DMS53 treated with DMSO at 0.1 percent for 48 hours (cell line): ENCODE measurements around the gene TPBGL.

Source experiments
- DNase-seq: peaks from one replicate; lab custom pipeline; 2025; ENCODE audit not compliant: unreplicated experiment; lab: John Stamatoyannopoulos, UW

Gene TPBGL, protein sequence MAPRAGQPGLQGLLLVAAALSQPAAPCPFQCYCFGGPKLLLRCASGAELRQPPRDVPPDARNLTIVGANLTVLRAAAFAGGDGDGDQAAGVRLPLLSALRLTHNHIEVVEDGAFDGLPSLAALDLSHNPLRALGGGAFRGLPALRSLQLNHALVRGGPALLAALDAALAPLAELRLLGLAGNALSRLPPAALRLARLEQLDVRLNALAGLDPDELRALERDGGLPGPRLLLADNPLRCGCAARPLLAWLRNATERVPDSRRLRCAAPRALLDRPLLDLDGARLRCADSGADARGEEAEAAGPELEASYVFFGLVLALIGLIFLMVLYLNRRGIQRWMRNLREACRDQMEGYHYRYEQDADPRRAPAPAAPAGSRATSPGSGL

DNA sequence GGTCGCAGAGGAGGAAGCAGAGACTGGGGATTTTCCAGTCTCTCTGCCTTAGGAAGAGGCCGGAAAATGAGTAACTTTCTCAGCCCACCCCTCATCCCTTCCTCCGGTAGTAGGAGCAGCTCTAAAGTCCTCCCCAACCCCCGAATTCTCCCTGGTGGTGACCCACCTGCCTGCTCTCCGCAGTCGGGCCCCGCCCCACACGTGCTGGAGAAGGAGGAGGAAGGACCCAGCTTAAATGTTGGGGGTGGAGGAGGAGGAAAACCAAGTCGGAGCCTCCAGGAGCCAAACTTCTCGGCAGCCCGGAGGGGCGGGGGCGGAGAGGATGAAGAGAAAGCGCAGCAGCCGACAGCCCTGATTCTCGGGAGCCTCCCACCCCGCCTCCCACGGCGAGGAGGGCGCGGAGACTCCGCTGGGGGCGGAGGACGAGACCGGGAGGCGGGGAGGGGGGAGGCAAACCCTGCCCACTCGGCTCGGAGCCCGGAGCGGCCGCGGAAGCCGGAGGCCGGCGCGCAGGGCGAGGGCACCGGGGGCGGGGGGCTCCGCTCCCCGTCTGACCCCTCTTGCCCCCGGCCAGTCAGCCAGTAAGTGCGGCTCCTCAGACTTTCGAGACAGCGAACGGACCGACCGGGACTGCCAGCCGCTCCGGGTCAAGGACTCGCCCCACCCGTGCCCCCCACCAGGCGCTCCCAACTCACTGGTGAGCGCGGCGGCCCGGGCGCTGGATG is at the start of gene TPBGL:
TSS of gene TPBGL (plus strand) at position 464 of the 725 bp plus-strand sequence. CDS start 276 bp downstream, outside the sequence.
- no peak for DNase-seq

GRCh38 chr11:75191330-75191717 is 49.2 kb upstream of the TPBGL start:
- no peak for DNase-seq

- no peak for DNase-seq
Measured at GRCh38 chr11:75193271-75193670, 47.3 kb upstream of the TPBGL start.

DNA sequence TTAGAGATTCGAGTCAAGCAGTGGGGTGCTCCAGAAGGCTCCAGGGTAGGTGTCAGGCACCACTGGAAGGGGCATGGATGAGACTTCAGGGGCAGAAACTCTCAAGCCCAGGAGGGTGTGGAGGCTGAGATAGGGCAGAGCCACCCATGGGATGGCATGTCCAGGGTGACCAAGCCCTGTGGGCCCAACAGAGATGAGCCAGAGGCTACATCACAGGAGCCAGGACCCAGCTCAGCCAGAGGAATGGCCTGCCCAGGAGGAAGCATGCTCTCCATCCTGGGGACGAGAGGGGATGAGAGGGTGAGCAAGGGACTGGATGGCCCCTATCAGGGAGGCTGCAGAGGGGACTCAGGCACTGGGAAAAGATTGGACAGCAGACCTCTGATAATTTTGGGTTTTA is 46.9 kb upstream of the TPBGL start:
- DNase-seq: no peak

- no peak for DNase-seq
Measured at GRCh38 chr11:75194147-75194546, 46.4 kb upstream of the TPBGL start.

DNA sequence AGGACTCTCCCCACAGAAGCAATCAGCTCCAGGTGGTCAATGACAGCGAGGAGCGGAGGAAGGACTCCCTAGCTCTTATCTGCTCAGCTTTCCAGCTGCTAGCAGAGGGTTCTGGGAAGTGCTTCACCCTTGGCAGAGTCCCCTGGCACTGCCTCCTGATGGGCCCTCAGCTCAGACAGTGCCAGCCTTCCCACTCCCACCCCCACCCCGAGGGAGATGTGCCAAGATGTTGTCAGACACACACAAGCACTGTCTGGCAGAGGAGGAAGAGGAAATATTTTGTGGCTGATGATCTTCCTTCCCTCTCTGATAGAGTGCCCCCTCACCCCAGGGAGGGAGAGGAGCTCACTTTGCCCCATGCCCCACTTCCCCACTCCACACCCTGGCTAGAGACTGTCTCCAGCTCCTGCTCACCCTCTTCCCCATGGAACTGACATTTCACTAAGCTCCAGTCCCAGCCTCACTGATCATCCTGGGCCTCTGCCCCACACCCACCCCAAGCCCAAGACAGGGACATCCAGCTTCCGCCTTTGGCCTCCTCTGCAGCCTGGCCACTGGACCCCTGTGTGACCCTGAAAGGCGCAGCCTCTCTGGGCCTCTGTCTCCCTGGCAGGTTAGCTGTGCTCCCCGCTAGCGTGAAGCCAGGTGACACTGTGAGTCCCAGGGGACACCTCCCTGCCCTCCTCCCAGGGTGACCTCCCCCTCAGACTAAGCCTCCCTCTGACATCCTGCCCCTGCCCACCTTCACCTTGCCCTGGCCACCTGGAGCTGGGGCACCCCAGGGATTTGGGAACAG is 45.2 kb upstream of the TPBGL start:
- no peak for DNase-seq

DNA sequence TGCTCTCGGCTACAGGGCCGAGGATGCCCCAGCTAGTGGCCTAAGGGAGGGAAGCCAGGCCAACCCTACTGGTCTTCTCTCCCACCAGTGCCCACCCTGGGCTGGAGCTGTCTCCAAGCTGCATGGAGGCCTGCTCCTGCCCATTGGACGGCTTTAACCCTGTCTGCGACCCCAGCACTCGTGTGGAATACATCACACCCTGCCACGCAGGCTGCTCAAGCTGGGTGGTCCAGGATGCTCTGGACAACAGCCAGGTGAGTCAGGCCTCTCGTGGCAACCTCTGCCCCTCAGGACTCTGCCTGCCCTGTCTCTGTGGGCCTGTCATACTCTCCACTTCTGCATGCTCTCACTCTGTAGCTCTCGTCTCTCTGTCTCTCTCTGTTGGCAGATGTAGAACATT is 44.1 kb upstream of the TPBGL start:
- DNase-seq: no peak

- DNase-seq: no peak
Measured at GRCh38 chr11:75197512-75198277, 42.9 kb upstream of the TPBGL start.

GRCh38 chr11:75198278-75198973 is 42.1 kb upstream of the TPBGL start:
- no peak for DNase-seq

DNA sequence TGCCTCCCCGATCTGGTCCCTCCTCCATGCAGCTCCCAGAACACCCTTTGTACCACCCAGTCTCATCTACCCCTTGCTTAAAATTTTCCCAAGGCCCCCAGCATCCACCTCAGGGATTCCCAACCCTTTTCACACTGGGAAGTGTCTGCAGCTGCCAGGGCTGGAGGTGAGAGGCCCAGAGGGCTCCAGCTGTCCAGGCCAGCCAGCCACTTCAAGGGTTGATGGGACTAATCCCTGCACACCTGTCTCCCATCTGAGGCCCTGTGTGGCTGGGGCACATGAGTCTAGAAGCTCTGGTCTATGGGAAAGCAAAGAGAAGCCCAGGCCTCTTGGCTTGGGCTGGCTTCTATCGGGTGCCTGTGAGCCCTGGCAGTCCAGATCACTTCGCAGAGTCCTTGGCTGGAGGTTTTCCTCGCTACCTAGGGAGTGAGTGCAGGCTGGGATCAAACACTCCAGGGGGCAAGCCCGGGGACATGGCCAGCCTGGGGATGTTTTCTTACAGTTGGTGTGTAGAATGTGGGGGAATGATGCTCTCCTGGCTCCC is 41.1 kb upstream of the TPBGL start:
- peak; percentile 99 for DNase-seq

DNA sequence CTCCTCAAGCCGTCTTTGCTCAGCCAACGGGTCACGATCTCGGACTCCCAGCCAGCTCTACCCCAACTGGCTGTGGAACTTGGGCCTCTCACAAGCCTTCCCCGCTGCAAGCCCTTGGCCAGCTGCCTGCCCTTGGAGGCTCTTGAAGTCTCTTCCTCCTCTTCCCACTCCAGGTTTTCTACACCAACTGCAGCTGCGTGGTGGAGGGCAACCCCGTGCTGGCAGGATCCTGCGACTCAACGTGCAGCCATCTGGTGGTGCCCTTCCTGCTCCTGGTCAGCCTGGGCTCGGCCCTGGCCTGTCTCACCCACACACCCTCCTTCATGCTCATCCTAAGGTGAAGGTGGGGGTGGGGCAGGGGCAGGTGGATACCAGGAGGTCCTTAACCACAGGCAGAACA is 40.5 kb upstream of the TPBGL start:
- DNase-seq: peak; percentile 90

- DNase-seq: no peak
Measured at GRCh38 chr11:75200531-75200930, 40.0 kb upstream of the TPBGL start.

DNA sequence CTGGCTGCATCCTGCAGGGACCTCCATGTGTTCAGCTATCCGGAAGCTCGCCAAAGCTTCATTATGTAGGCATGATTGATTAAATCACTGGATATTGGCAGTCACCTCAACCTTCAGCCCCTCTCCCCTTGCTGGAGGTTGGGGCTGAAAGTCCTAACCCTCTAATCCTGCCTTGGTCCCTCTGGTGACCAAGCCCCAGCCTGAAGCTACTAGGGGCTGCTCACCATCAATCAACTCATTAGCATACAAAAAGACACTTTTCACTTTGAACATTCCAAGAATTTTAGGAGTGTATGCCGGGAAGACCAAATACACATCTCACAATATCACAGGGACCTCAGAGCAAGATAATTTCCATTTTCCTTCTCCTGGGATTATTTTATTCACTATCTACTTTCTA is 38.8 kb upstream of the TPBGL start:
- DNase-seq: no peak

GRCh38 chr11:75202195-75202594 is 38.4 kb upstream of the TPBGL start:
- no peak for DNase-seq

- DNase-seq: no peak
Measured at GRCh38 chr11:75203138-75203537, 37.4 kb upstream of the TPBGL start.

DNA sequence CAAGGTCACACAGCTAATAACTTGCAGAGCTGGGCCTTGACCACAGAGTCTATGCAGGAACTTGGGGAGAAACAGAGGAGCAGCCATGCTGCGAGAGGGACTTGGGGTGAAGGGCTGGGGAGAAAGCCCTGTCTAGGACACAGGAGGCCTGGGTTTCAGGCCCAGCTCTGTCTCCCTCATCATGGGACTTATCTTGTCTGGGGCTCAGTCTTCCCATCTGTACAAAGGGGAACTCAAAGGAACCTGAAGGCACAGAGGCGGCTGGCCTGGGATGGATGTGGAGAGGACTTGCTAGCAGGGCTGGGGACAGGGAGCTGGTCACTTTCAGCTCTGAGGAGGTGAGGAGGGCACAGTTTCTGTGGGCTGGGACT is 36.9 kb upstream of the TPBGL start:
- no peak for DNase-seq

DNA sequence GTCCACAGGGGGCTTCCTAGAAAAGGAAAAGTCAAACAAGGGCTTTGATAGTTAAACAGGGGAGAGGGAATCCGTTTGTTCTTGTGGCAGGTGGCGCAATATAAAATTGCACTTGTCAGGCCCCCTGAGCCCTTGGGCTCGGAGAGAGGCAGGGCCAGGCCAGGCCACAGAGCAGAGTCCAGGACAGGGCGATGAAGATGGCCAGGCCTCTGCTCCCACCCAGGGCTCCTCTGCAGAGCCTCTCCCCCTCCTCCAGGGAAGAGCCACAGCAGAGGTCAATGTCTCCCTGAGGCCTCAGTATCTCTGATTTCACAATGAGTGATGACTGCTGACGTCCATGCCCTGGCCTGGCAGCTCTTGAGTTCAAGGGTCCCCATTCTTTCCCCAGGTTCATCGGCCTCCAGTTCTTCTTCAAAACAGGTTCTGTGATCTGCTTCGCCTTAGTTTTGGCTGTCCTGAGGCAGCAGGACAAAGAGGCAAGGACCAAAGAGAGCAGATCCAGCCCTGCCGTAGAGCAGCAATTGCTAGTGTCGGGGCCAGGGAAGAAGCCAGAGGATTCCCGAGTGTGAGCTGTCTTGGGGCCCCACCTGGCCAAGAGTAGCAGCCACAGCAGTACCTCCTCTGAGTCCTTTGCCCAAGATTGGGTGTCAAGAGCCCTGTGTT is 36.4 kb upstream of the TPBGL start:
- DNase-seq: no peak

- DNase-seq: peak; percentile 95
Measured at GRCh38 chr11:75204685-75205563, 35.6 kb upstream of the TPBGL start.
